Rectal smooth muscle tissue (tissue), 1 donor: ENCODE data around the gene HSD3B1.

Experiments used
- H3K27ac ChIP-seq: one replicate; pipeline ENCODE4 v1.7.0; 2013; ENCODE audit warnings: low read depth, low read length, inconsistent platforms
- H3K27me3 ChIP-seq: one replicate; pipeline ENCODE4 v1.7.0; 2013; ENCODE audit warnings: low read length; ENCODE audit not compliant: control insufficient read depth, insufficient read depth
- H3K36me3 ChIP-seq: one replicate; pipeline ENCODE4 v1.7.0; 2013; ENCODE audit warnings: low read length; ENCODE audit not compliant: control insufficient read depth, insufficient read depth
- H3K4me1 ChIP-seq: one replicate; pipeline ENCODE4 v1.7.0; 2013; ENCODE audit warnings: low read length; ENCODE audit not compliant: control insufficient read depth, insufficient read depth
- H3K4me3 ChIP-seq: one replicate; pipeline ENCODE4 v1.7.0; 2013; ENCODE audit warnings: low read length
- H3K9ac ChIP-seq: one replicate; pipeline ENCODE4 v1.7.0; 2013; ENCODE audit warnings: low read length

The HSD3B1 gene

DNA sequence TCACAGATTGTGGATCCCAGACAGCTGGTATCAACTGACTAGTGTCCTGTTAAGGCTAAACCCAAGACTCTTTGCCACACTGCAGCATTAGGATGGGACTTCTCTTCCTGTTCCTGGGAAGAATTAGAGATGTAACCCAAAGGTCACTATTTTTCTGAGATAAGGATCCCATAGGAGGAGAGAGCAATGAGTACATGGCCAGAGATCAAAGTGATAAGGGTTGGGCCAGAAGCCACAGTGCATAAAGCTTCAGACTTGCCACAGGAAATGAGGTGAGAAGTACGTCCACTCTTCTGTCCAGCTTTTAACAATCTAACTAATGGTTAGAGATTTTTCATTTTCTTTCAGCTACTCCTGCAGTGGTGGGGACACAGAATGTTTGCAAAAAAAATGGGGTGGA lies at the start of gene HSD3B1:
HSD3B1 (plus strand) TSS at position 270 of the 400 bp plus-strand sequence. CDS start 267 bp downstream, outside the sequence.
- Histone ChIP-seq H3K4me1 (no peaks in the 10 kb centered on the region), H3K9ac (no peak within 1 kb of the TSS), H3K27ac (no peak within 1 kb of the TSS), H3K36me3 (no peaks in the 10 kb centered on the region), H3K27me3 (no peaks in the 10 kb centered on the region), H3K4me3 (no peak within 1 kb of the TSS)

DNA sequence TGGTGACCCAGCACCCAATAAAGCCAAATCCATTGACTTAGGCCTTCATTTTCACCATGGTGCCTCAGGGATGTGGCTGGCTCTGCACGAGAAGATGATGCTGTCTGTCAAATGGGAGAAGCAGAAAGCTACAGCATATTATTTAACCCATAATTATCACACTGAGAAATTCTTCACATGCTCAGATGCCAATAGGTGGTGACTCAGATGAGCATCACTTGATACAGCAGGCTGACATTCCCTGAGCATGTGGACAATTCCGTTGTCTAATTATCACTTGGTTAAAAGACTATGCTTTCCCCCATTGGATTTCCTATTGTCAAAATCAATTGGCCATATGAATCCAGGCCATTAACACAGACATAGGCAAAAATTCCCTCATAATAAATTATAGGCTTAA lies 44.0 kb upstream of the HSD3B1 start:
- Histone ChIP-seq H3K27ac (no peak overlapping the region), H3K4me1 (no peaks in the 10 kb centered on the region), H3K36me3 (no peaks in the 10 kb centered on the region), H3K9ac (no peak overlapping the region), H3K4me3 (no peak overlapping the region), H3K27me3 (no peaks in the 10 kb centered on the region)

DNA sequence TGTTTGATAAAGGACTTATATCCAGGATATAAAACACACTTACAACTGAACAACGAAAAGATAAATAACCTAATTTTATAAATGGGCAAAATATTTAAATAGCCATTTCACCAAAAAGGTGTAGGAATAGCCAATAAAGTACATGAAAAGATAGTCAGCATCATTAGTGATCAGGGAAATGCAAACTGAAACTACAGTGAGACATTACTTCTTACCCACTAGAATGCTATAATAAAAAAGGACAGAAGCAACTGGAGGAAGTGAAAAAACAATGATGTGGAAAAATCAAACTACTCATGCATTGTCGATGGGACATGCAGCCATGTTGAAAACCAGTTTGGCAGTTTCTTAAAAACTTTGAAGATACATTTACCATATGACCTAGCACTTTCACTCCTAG lies 43.4 kb upstream of the HSD3B1 start:
- H3K36me3 ChIP-seq = no peaks in the 10 kb centered on the region
- no peak overlapping the region for H3K4me3 ChIP-seq
- H3K9ac ChIP-seq = no peak overlapping the region
- H3K27ac ChIP-seq = no peak overlapping the region
- no peaks in the 10 kb centered on the region for H3K27me3 ChIP-seq
- H3K4me1 ChIP-seq = no peaks in the 10 kb centered on the region

- Histone ChIP-seq H3K4me1 (no peaks in the 10 kb centered on the region), H3K4me3 (no peak overlapping the region), H3K9ac (no peak overlapping the region), H3K27me3 (no peaks in the 10 kb centered on the region), H3K36me3 (no peaks in the 10 kb centered on the region), H3K27ac (no peak overlapping the region)
Observed at GRCh38 chr1:119466445-119466844, 40.6 kb upstream of the HSD3B1 start.

DNA sequence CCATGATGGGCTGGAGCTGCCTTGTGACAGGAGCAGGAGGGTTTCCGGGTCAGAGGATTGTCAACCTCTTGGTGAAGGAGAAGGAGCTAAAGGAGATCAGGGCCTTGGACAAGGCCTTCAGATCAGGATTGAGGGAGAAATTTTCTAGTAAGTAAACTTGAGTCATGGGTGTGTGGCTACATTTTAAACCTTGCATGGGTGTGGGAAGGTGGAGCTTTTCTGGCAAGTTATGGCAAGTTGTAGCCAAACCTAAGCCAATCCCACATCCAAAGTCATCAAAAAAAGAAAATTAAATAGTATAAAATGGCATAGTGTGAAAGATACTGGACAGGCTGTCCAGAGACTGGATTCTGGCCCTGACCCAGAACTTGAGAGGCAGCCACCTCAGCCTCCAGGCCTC lies 39.8 kb upstream of the HSD3B1 start:
- H3K9ac ChIP-seq = no peak overlapping the region
- no peaks in the 10 kb centered on the region for H3K27me3 ChIP-seq
- H3K27ac ChIP-seq = no peak overlapping the region
- H3K36me3 ChIP-seq = no peaks in the 10 kb centered on the region
- no peak overlapping the region for H3K4me3 ChIP-seq
- H3K4me1 ChIP-seq = no peaks in the 10 kb centered on the region

GRCh38 chr1:119467857-119468668 lies 38.9 kb upstream of the HSD3B1 start:
- Histone ChIP-seq H3K36me3 (no peaks in the 10 kb centered on the region), H3K4me1 (no peaks in the 10 kb centered on the region), H3K4me3 (no peak overlapping the region), H3K27ac (no peak overlapping the region), H3K27me3 (no peaks in the 10 kb centered on the region), H3K9ac (no peak overlapping the region)

- no peaks in the 10 kb centered on the region for H3K4me1 ChIP-seq
- H3K9ac ChIP-seq = no peak overlapping the region
- no peaks in the 10 kb centered on the region for H3K27me3 ChIP-seq
- no peaks in the 10 kb centered on the region for H3K36me3 ChIP-seq
- H3K27ac ChIP-seq = no peak overlapping the region
- no peak overlapping the region for H3K4me3 ChIP-seq
Observed at GRCh38 chr1:119469741-119470140, 37.3 kb upstream of the HSD3B1 start.

DNA sequence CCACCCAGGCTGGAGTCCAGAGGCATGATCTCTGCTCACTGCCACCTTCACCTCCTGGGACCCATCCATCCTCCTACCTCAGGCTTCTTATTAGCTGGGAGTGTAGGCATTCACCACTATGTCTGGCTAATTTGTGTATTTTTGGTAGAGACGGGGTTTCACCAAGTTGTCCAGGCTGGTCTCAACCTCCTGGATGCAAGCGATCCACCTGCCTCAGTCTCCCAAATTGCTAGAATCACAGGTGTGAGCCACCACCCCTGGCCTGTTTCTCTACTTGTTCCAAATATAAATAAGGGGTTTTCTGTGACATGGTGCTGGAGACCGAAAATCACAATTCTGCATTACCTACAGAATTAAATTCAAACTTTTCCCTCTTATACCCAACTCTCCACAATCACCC lies 36.6 kb upstream of the HSD3B1 start:
- no peaks in the 10 kb centered on the region for H3K36me3 ChIP-seq
- no peak overlapping the region for H3K27ac ChIP-seq
- H3K4me3 ChIP-seq = no peak overlapping the region
- no peaks in the 10 kb centered on the region for H3K27me3 ChIP-seq
- no peak overlapping the region for H3K9ac ChIP-seq
- H3K4me1 ChIP-seq = no peaks in the 10 kb centered on the region

GRCh38 chr1:119470958-119471357 lies 36.1 kb upstream of the HSD3B1 start:
- no peak overlapping the region for H3K27ac ChIP-seq
- no peak overlapping the region for H3K9ac ChIP-seq
- H3K36me3 ChIP-seq = no peaks in the 10 kb centered on the region
- H3K4me1 ChIP-seq = no peaks in the 10 kb centered on the region
- H3K4me3 ChIP-seq = no peak overlapping the region
- no peaks in the 10 kb centered on the region for H3K27me3 ChIP-seq

DNA sequence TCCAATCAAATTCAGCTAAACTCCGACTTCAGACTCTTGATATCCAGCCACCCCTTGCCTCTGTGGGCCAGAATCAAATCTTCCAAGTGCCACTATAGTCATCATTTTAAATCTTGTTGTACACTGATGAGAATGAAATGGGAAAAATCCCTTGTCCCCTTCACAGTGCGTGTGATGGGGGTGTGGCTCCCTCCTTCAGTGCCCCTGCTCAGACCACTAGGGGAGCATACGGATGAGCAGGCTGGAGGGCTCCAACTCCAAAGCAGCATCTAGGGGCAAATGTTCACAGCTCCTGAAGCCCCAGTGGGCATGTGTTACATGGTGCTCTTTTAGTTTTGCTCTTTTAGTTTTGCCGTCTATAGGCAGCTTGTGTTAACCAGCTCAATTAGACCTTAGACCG lies 35.4 kb upstream of the HSD3B1 start:
- H3K9ac ChIP-seq = no peak overlapping the region
- H3K27ac ChIP-seq = no peak overlapping the region
- H3K27me3 ChIP-seq = no peaks in the 10 kb centered on the region
- no peaks in the 10 kb centered on the region for H3K4me1 ChIP-seq
- H3K36me3 ChIP-seq = no peaks in the 10 kb centered on the region
- H3K4me3 ChIP-seq = no peak overlapping the region

GRCh38 chr1:119472080-119472818 lies 34.8 kb upstream of the HSD3B1 start:
- Histone ChIP-seq H3K9ac (no peak overlapping the region), H3K4me1 (no peaks in the 10 kb centered on the region), H3K27me3 (no peaks in the 10 kb centered on the region), H3K4me3 (no peak overlapping the region), H3K36me3 (no peaks in the 10 kb centered on the region), H3K27ac (no peak overlapping the region)

DNA sequence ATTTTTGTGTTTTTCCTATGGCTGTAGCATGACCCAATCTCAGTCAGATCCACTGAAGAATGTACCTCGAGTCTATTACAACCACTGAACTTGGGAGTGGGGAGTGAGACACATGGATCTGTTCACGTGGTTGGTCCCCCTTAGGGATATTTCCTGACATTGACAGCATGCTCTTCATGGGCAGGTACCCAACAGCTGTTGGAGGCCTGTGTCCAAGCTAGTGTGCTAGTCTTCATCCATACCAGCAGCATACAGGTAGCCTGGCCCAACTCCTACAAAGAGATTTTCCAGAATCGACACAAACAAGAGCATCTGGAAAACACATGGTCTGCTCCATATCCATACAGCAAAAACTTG lies 34.2 kb upstream of the HSD3B1 start:
- Histone ChIP-seq H3K27ac (no peak overlapping the region), H3K27me3 (no peaks in the 10 kb centered on the region), H3K9ac (no peak overlapping the region), H3K36me3 (no peaks in the 10 kb centered on the region), H3K4me3 (no peak overlapping the region), H3K4me1 (no peaks in the 10 kb centered on the region)
